Measurements from ENCODE around the gene SENP3. TPM values are rescaled to one million over a fixed set of nuclear protein-coding genes. Genes with fewer than 3 reads are reported as not detected.

Gene SENP3
- total RNA-seq, 1 donor from 2014 or later = 51.5 TPM

DNA sequence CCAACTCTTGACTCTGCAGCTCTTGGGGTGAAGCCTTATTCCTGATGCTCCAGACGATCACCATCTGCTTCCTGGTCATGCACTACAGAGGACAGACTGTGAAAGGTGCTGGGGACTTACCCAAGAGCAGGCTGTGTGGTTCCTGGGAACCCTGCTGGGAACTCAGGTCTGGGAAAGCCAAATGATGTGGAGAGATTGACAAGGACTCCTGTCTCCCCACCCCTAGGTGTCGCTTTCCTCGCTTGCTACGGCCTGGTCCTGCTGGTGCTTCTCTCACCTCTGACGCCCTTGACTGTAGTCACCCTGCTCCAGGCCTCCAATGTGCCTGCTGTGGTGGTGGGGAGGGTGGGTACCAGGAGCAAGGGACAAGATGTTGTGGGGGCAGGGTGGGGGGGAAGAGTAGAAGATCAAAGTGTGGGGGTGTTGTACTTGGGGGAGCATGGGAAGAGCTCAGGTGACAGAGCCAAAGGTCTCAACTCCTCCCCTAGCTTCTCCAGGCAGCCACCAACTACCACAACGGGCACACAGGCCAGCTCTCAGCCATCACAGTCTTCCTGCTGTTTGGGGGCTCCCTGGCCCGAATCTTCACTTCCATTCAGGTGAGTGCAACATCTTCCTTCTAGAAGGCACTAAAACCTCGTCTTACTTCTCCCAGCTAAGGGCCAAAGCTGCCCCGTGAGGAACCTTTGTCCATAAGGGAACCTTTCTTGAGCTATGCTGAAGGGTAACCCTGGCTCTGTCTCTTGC, 25.1 kb downstream of the SENP3 start:
- H3K36me3 Mint-ChIP-seq = peaks cover 14% of the 10 kb centered on the region
- H3K27me3 Mint-ChIP-seq (ENCODE audit: low read depth) = no peaks in the 10 kb centered on the region
- no peak overlapping the region for H3K4me3 Mint-ChIP-seq
- H3K9me3 Mint-ChIP-seq = no peaks in the 10 kb centered on the region
- H3K27ac Mint-ChIP-seq = no peak overlapping the region
- TF ChIP-seq, protein P1, sequence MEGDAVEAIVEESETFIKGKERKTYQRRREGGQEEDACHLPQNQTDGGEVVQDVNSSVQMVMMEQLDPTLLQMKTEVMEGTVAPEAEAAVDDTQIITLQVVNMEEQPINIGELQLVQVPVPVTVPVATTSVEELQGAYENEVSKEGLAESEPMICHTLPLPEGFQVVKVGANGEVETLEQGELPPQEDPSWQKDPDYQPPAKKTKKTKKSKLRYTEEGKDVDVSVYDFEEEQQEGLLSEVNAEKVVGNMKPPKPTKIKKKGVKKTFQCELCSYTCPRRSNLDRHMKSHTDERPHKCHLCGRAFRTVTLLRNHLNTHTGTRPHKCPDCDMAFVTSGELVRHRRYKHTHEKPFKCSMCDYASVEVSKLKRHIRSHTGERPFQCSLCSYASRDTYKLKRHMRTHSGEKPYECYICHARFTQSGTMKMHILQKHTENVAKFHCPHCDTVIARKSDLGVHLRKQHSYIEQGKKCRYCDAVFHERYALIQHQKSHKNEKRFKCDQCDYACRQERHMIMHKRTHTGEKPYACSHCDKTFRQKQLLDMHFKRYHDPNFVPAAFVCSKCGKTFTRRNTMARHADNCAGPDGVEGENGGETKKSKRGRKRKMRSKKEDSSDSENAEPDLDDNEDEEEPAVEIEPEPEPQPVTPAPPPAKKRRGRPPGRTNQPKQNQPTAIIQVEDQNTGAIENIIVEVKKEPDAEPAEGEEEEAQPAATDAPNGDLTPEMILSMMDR (IDR thresholded peaks at IDR 0.05; ENCODE audit: unreplicated experiment) = no peak
- no peak for DNase-seq (ENCODE audit: low spot score in 2 of 2, unreplicated experiment in 2 of 2)
- peaks cover 40% of the 10 kb centered on the region for H3K4me1 Mint-ChIP-seq

DNA sequence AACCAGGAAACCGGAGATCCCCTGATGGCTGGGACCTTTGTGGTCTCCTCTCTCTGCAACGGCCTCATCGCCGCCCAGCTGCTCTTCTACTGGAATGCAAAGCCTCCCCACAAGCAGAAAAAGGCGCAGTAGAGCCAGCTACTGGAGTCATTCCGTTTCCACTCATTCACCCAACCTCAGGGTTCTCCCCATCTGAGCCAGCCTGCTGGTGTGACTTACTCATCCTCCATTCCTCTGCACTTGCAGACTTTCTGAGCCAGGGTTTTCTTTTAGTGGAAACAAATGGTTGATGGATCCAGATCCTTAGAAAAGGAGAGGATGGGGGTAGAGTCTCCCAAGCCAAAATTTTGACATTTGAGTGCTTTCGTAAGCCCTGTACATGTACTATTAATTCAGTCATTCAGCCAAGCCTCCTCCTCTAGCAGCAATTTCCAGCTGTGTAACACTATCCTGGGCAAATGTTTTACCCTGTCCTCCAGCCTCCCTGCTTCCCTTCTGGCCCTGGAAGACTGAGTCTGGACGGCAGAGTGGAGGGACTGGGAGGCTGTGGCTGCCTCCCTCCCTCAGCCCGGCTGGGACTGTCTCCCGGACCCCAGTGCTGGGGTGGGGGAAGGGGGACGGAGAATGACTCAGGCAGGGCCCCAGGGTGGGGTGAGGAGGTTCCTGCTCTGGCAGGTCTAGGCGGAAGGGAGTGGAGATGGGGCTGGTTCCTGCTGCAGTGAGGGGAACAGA, 25.9 kb downstream of the SENP3 start:
- no peak for DNase-seq (ENCODE audit: low spot score in 2 of 2, unreplicated experiment in 2 of 2)
- Mint-ChIP-seq H3K36me3 (peaks cover 14% of the 10 kb centered on the region), H3K4me1 (peaks cover 34% of the 10 kb centered on the region), H3K27me3 (ENCODE audit: low read depth) (no peaks in the 10 kb centered on the region), H3K27ac (peak overlapping the region; percentile 30), H3K9me3 (no peaks in the 10 kb centered on the region), H3K4me3 (no peak overlapping the region)
- TF ChIP-seq, protein P1 (IDR thresholded peaks at IDR 0.05; ENCODE audit: unreplicated experiment) = no peak

DNA sequence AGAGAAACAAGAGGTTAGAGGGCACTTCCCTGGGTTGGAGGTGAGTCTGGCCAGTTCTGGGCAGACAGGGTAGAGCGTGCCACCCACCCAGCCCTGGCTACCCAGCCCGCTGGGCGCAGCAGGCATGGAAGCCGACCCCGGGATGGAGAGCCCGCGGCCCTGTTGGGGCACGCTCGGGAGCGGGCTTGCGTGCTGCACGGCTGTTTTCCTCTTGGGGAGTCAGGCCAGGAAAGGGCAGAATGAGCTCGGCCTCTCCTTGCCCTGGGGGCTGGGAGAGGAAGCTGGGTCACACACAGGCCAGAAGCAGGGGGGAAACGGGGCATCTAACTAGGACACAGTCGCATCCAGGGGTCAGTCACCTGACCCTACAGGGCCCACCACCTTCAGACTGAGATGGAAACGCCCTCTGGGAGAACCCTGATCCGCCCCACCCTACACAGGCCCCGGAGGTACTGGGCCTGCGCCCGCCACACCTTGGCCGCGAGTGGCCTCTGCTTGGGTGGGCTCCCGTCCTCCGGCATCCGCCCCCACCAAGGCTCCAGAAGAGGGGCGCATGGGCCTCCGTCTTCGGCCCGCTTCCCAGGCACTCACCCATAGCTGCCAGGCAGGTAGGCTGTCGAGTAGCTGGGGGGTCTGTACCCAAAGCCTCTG, 27.0 kb downstream of the SENP3 start:
- Mint-ChIP-seq H3K27me3 (ENCODE audit: low read depth) (no peaks in the 10 kb centered on the region), H3K9me3 (no peaks in the 10 kb centered on the region), H3K4me3 (peak overlapping the region; percentile 57), H3K36me3 (peaks cover 22% of the 10 kb centered on the region), H3K27ac (no peak overlapping the region), H3K4me1 (peaks cover 29% of the 10 kb centered on the region)
- TF ChIP-seq, protein P1 (IDR thresholded peaks at IDR 0.05; ENCODE audit: unreplicated experiment) = no peak
- no peak for DNase-seq (ENCODE audit: low spot score in 2 of 2, unreplicated experiment in 2 of 2)

DNA sequence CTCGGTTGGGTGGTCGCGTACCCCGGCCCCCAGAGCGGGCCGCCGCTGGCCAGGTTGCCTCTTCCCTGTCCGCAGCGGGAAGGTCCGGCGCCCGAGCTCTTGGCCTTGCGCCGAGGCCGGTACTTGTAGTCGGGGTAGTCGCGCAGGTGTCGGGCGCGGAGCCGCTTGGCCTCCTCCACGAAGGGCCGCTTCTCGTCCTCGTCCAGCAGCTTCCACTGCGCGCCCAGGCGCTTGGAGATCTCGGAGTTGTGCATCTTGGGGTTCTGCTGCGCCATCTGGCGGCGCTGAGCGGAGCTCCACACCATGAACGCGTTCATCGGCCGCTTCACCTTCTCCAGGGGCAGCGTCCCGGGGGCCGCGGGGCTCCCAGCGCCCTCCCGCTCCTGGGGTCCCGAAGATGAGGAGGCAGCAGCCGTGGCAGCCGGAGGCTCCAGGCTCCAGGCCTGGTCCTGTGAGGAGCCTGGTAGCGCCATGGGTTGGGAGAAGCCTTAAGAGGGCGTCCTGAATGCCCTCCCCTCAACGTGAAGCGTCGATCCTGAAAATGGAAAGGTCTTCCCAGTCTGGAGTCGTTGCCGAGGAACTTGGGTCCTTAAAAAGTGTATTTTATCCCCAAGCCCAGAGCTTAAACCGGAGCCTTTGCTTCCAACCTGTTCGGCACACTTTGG, 27.6 kb downstream of the SENP3 start:
- TF ChIP-seq, protein P1 (IDR thresholded peaks at IDR 0.05; ENCODE audit: unreplicated experiment) = peak; percentile 84
- Mint-ChIP-seq H3K27ac (no peak overlapping the region), H3K4me3 (peak overlapping the region; percentile 57), H3K36me3 (peaks cover 28% of the 10 kb centered on the region), H3K27me3 (ENCODE audit: low read depth) (no peaks in the 10 kb centered on the region), H3K4me1 (peaks cover 27% of the 10 kb centered on the region), H3K9me3 (no peaks in the 10 kb centered on the region)
- peak; percentile 65 to 83 for DNase-seq (ENCODE audit: low spot score in 2 of 2, unreplicated experiment in 2 of 2)

DNA sequence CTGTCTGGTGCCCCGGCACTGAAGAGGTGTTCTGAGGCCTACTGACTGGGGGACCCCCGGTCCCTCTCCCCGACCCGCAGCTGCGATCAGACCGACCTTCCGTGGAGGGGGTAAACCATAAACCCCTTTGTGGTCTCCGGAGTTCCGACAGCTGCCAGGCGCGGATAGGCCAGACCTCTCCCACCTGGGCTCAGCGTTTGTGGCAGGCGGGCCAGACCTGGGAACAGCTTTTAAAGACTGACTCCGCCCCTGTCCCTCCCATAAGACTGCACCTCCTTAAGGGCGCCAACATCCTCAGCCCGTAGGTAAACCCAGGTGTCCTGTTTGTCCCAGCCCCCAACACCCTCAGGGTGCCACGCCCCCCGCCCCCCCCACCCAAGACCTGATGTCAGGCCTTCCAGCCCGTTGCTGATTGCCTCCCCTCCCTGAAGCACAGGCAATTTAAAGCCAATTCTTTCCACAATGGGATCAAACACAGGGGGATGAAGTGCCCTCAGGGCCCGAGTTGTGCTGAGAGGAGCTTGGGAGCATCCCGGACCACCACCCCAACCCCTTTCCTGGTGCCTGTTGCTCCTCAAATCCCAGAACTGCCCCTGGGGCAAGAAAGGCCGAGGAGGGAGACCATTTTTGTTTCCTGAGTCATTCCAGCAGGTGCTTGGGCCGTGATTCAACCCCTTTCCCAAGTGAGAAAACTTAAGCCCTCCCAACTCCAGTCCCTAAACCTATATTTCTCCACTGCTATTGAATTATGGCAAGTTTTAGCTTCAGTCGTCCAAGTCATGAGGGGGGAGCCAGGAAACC, 28.4 kb downstream of the SENP3 start, which contains the start of gene SOX15:
TSS of gene SOX15 (minus strand) at position 204 of the 801 bp plus-strand sequence. CDS start 418 bp downstream, outside the sequence.
- no peak for DNase-seq (ENCODE audit: low spot score in 2 of 2, unreplicated experiment in 2 of 2)
- H3K4me1 Mint-ChIP-seq = peaks cover 21% of the 10 kb centered on the region
- peaks cover 31% of the 10 kb centered on the region for H3K36me3 Mint-ChIP-seq
- H3K9me3 Mint-ChIP-seq = no peaks in the 10 kb centered on the region
- H3K27me3 Mint-ChIP-seq (ENCODE audit: low read depth) = no peaks in the 10 kb centered on the region
- H3K4me3 Mint-ChIP-seq = peak within 1 kb of the TSS; percentile 57
- H3K27ac Mint-ChIP-seq = peak within 1 kb of the TSS; percentile 93
- TF ChIP-seq, protein P1 (IDR thresholded peaks at IDR 0.05; ENCODE audit: unreplicated experiment) = no peak

Data from mesothelial cell of epicardium (in vitro differentiated cells).